GM18505 (cell line): ENCODE results near the gene MCU.

Experiments used
- ATAC-seq: cut with Tn5 transposase; IDR thresholded peaks from one replicate; pipeline ENCODE4 v1.9.1; 2021; ENCODE audit not compliant: unreplicated experiment
- POLR2A ChIP-seq: IDR thresholded peaks from 4 replicates; pipeline ENCODE4 v1.6.1; 2011; ENCODE audit warnings: borderline replicate concordance; ENCODE audit not compliant: insufficient read depth, insufficient read length; ENCODE audit errors: extremely low read depth

The MCU gene

DNA sequence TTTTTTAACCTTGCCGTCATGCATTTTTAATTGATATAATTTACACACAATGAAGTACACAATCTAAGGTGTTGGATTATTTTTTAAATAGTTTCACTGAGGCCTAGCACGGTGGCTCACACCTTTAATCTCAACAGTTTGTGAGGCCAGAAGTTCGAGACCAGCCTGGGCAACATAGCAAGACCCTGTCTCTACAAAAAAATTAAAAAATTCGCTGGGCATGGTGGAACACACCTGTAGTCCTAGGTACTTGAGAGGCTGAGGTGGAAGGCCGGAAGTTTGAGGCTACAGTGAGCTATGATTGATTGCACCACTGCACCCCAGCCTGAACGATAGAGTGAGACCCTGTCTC, 108.8 kb downstream of the MCU start:
- ATAC-seq = no peak
- no peak for TF ChIP-seq POLR2A

DNA sequence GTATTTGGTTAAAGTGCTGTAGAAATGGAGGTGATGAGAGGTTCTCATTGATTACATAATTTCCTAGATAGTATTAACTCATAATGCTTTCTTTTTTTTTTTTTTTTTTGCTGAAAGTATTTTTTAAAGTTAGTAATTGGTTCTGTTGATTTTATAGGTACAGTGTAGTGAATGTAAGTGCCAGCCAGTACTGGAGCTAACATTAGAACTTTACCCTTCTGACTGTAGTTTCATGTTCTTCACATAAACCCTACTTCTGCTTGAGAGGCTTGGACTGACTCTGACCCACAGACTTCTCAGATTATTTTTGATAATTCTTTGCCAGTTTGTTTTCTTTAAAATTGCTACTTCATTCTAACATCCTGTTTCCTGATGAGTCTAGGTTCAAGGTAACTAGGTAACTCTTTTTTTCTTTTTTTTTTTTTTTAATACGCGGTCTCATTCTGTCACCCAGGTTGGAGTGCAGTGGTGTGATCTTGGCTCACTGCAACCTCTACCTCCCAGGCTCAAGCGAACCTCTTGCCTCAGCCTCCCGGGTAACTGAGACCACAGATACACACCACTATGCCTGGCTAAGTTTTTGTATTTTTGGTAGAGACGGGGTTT, 109.4 kb downstream of the MCU start:
- no peak for TF ChIP-seq POLR2A
- ATAC-seq = no peak

DNA sequence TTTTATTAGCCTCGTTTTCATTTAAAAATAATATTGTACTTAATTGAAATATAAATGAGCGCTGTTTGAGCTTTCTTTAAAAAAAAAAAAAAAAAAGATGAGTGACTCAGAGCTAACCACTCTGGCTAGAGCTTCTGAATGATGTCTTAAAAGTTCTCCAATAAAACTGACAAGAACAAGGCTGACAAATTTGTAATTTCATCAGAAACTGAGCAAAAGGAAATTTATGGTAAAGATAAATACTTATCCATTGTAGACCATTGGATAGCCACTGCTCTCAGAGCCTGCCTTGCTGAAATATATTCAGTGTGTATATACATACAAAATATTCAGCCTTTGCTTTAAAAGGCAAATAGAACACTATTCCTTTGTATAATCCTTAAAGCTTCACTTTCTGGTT, 110.4 kb downstream of the MCU start:
- TF ChIP-seq POLR2A = no peak
- ATAC-seq = no peak

DNA sequence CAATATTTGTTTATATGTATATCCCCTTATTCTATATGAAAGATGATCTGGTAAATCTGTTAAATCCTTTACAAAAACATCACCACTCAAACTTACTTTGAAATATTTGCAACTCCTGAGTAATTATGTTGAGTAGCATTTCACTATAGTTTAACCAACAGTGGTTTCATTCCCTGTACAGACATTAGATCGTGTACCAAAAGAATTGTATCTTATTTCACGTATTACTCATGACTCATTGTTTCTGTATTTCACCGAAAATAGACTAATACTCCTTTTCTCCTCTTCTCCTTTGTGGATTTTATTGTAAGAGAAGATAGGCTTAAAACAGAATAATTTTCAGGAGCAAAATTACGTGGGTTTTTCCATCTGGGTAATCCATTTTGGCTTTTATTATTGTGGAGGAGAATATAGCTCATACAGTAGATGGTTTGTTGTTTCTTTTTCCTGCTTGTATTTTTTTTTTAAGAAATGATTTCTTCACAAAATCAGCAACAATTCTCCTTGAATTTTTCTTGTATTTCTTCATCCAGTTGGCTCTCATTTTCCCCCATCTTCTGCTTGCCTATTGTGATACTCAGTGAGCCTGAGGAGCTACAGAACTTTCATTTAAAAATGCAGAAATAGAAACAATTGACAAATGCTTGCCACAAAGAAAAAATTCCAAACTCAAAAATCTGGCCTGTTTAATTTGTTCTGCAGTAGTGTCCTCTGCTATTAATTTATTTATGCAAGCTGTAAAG, 111.0 kb downstream of the MCU start:
- no peak for ATAC-seq
- no peak for TF ChIP-seq POLR2A

DNA sequence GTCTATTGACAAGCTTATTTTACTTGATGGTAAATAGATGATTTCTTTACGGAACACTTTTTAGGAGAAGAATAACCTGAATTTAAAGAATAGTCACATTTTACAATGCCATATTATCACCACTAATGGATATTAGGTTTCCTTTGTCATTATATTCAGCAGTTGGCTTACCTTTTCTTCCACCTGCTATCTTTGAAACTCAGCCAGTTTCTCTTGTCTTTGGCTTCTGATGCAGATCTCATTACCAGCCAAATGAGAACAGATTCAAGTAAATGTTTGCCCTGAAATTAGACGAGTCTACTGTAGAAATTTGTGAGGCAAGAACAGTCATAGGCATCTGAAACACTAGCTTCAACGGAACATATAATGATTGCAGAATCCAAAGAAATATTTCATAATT, 116.1 kb downstream of the MCU start:
- no peak for TF ChIP-seq POLR2A
- no peak for ATAC-seq

DNA sequence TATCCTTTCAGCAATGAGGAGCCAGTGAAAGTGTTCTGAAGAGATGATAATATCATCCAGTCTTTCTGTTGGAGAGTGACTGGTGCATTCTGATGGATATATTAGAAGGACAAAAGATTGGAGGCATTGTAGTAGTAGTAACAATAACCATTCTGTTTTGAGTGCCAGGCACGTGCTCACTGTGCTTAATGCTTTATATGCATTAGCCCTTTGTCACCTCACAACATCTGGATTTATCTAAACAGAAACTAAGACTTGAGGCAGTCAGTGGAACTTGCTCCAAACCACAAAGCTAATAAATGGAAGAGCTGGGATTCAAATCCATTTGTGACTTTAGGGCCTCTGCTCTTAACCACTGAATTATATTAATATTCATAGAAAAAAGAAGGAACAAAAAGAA, 117.1 kb downstream of the MCU start:
- no peak for TF ChIP-seq POLR2A
- no peak for ATAC-seq

DNA sequence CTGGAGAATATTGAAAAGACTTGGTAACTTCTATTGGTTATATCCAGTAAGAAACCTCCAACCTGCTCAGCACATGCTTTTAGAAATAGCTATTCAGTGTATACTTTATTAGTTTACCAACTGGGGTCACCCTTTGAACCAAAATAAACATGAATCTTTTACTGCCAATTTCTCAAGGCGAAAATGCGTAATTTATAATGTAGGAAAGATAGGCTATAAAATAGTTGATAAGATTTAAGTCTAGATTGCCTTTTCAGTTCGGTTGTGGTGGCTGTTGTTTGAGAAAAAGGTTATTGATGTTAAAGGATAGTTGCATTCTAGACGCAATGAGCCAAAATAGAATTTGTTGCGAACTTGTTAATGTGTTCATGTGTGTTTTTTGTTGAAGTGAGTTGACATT, 119.0 kb downstream of the MCU start:
- no peak for ATAC-seq
- no peak for TF ChIP-seq POLR2A

DNA sequence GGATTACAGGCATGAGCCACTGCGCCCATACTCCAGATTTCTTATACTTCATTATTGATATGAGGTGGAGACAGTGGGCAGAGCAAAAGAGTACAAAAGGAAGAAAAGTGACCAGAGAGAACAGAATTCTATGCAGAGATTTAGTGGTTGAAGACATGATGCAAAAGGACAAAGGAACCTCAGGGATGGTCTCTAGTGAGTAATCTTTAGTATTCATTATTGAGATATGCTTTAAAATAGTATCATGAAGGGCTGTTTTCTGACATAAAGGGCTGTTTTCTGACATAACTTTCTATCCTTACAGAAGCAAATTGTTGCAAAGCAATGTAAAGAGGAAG, 120.4 kb downstream of the MCU start:
- ATAC-seq = no peak
- TF ChIP-seq POLR2A = no peak

DNA sequence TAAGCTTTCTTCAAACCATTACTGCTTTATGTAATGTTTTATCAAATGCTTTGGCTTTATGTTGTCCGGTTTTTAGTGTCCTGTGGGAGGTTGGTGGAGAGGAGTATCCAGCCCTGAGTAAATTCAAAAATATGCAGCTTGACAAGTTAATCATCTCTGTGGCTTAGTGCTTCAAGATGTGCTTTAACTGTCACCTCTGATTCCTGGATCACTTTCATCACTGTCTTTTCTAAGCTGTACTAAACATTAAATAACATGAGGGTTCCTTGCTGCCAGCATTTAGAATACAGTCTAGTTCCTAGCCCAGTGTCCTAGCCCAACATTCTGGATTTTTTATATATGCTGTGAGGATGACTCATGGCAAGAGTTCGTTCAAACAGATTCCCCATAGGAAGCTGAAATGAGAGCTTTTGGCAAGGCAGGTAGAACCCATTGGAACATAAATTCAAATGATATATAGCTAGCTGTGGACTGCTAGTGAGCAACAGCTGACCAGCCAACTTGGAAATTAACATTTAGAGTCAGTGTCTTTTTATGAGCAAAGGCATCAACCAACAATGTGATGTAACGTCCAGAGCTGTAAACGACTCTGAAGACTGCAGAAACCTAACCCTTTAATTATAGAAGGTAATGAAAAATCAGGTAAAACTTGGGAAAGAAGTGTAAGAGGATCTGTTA, 120.9 kb downstream of the MCU start:
- ATAC-seq = no peak
- no peak for TF ChIP-seq POLR2A

DNA sequence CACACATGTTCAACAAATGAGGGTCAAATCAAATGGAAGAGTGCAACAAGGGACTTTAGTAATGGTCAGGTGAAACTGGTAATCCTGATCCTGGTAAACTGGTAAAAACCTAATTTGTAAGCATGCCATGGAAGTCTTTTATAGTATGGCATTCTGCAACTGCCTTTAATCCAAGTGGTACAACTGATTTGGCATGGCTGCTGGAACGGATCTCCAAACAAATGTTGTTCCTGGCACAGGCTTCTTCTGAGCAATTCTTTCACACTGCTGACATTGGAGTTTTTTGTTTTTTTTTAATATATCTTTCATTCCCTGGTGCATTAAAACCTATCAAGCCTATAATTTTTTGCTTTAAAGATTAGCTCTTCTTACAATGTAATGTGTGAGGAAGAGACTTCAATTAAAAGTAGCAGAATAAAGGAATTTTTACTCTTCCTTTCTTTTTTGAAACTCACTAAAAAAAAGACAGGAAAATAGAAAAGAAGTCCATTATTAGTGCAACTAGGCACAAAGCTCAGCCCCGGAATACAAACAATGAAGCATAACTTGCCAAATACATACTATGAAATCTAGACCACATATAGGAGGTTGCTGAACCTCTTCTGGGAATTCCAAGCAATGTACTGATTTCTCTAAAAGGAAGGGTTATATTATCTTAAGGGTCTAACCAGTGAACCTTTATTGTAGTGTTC, 122.3 kb downstream of the MCU start:
- TF ChIP-seq POLR2A = no peak
- no peak for ATAC-seq

DNA sequence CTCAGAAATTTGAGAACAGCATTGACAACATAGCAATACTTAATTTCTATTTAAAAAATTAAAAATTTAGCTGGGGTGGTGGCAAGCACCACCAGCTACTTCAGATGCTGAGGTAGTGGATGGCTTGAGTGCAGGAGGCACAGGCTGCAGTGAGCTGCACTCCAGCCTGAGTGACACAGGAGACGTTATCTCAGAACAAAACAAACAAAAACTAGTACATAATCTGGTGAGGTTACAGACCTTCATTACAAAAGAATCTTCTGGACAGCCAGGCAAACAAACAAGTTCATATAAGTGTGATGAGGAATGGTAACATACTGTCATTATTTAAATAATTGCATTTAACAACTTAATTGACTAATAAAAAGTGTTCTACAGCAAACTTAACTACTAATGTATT, 124.6 kb downstream of the MCU start:
- TF ChIP-seq POLR2A = no peak
- no peak for ATAC-seq

DNA sequence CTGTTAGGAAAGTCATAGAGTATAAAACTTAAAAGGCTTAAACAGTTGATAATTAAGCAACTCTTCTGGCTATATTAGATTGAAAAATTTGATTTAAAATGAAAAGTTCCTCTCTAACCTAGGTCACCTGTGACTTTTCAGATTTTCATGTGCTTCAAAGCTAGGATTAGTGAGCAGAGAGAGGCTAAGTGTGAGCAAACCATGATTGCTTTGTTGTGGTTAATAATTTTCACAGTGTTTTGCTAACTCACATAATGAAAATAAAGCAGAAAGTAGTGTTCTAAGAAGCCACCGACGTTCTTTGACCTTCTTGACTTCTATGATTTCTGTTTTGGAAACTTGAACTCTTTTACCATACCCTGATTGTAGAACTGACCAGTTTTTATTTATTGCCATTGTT, 126.1 kb downstream of the MCU start:
- no peak for ATAC-seq
- no peak for TF ChIP-seq POLR2A

DNA sequence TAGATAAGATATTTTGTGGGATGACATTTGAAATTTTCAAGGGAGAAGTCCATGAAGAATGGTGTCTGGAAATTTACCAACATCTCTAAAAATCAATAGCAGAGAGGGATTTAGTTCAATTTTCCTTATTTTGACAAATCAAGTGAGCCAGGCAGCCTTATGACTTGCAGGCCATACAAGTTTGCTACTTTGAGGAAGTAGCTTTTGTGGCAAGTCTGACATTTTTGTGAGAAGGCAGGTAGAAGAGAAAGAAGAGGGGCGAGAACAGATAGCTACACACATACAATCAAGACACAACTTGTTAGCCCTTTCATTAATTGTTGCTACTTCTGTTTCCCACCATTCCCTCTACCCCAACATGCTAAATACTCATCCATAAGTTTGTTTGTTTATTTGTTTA, 127.1 kb downstream of the MCU start:
- no peak for TF ChIP-seq POLR2A
- no peak for ATAC-seq

DNA sequence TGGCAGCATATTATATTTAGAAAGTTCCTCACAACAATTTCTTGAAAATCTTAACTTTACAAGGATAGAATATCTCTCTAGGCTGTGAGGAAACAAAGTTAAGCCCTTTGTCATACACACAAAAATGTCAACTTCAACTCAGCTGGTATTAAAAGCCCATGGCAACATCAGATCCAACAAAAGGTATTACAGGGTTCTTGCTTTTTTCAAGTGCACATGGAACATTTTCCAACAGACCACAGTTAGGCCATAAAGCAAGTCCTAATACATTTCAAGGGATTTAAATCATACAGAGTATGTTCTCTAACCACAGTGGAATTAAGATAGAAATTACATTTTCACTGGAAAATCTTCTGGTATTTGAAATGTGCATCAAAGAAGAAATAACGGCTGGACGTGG, 129.7 kb downstream of the MCU start:
- ATAC-seq = no peak
- no peak for TF ChIP-seq POLR2A
